NOMO-1 (cell line): Measurements from ENCODE around the gene FBXO46.
"Not testable (repeated sequence)": the region's sequence is repeated elsewhere in the genome, so short reads cannot be mapped to it uniquely, and the experiment has no call there.

ENCODE experiments used
- DNase-seq, 2 experiments: peaks; one replicate each; lab custom pipeline; 2025; ENCODE audit not compliant: unreplicated experiment in 2 of 2; lab: John Stamatoyannopoulos, UW

Gene FBXO46

DNA sequence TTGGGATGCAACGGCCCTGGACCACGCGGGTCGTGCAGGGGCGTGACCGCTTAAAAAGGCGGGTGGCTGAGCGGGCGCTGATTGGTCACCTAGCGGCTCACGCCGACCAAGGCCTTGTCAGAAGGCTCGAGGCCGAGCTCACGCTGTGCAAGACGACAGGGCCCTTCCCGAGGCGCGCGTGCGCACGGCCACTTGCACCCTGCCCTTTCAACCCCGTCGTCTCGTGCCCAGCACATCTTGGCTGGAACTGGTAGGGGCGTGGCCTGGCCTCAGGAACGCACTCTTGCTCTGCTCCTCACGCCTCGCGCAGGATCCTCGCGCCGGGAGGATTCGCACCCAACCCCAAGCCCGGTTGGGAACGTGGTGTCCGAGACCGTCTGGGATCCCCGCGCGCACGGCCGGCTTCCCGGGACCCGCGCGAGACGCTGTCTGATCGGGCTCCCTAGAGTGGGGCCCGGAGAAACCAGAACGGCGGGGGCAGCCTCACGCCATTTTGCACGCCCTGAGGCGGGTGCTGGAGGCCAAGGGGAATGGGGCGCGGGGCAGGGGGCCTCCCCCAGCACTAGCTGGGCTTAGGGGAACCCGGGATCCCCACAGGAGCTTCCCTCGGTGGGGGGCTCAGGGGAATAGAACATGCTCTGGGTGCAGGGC, 2.6 kb upstream of the FBXO46 start, which contains the start of gene MEIOSIN:
TSS of gene MEIOSIN (plus strand) at position 280 of the 651 bp plus-strand sequence. CDS start 1,938 bp downstream, outside the sequence.
- no peak for DNase-seq

DNA sequence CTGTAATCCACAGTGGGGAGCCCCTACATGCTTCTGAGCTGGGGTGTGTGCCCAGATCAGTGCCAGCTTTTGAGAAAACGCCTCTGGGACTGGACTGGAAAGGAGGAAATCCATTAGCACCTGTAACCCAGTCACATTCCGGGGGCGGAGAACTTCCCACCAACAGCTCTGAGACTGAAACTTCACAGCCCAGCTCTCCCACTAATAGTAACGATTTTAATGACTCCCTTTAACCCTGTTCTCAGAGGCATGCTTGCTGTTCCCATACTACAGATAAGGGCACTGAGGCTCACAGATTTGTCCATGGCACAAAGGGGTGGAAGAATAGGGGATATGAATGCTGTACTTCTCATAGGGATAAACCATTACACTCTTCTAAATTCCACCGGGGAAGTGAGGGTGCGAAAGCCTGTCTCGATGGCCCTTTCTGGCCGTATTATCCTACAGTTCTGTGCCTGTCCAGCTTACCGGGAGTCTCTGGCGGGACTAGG, 851 bp downstream of the FBXO46 start:
- no peak for DNase-seq

DNA sequence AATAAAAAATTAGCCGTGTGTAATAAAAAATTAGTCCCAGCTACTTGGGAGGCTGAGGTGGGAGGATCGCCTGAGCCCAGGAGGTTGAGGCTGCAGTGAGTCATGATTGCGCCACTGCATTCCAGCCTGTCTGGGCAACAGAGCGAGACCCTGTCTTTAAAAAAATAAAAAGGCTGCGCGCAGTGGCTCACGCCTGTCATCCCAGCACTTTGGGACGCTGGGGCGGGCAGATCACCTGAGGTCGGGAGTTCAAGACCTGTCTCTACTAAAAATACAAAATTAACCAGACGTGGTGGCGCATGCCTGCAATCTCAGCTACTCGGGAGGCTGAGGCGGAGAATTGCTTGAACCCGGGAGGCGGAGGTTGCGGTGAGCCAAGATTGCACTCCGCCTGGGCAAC, 2.0 kb downstream of the FBXO46 start:
- DNase-seq: not testable (repeated sequence)

DNA sequence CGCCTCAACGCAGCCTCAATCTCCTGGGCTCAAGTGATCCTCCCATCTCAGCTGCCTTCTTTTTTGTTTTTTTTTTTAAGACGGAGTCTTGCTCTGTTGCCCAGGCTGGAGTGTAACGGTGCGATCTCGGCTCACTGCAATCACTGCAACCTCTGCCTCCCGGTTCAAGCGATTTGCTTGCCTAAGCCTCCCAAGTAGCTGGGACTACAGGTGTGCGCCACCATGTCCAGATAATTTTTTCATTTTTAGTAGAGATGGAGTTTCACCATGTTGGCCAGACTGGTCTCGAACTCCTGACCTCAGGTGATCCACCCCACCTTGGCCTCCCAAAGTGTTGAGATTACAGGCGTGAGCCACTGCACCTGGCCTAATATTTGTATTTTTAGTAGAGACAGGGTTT, 10.6 kb downstream of the FBXO46 start:
- not testable (repeated sequence) for DNase-seq

DNA sequence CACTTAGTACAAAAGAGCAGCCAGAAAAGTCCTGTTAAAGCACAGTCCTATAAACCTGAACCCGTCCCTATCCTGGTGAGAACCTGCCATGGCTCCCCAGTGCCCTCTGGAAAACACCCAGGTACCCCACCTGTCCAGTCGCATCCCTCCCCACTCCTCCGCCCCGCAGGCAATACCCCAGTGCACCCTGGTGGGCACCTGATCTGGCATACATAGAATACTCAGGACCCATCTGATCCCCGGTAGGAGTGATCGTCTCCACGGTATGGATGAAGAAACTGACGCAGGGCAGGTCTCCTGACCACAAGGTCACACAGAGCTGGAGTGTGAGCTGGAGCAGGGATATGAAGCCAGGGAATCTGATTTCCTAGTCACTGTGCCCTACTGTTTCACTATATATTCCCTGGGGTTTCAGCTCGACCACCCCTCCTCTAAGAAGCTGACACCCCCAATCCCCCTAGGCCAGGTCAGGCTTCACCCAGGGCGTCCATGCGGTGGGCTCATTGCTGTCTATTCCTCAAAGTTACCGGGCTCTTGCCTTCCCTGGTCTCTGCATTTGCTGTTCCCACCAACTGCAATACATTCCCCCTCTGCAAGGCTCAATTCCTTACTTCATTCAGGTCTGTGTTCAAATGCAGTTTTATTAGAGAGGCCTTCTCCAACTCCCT, 12.6 kb downstream of the FBXO46 start:
- no peak for DNase-seq

DNA sequence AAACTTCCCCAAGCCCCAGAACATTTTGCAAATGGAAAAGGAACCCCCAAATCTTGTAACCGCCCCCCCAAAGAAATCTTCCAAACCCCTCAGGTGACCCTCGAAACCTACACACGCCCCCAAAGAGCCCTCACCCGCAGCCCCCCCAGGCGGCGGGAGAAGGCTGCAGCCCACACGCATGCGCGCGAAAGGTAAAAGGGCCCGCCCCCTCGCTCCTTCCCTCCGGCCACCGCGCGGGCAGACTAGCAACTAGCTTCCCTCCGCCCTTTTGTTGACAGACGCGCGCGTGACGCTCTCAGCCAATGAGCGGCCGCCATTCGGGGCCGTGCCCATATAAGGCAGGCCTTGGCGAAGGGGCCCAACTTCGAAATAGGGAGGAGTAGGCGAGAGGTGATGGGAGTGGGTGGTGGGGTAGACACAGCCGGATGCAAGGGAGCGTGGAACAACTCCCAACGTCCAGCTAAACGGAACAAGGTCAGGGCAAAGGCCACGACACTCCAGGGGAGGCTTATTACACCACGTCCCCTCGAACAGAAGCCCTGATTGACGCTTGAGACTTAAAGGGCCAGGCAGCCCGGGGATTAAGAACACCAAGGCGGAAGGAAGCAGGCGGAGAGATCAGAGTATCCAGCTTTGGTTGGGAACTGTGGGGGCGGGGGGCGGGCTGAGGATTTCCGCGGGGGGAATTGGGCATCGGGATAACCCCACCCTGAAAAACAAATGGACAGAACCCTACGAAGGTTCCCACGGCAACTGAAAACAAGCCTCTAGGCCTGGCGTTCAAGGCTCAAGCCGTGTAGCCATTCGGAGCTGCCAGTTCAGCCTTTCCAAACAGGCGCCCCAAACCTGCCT, 13.3 kb downstream of the FBXO46 start:
- DNase-seq: peak; percentile 100

DNA sequence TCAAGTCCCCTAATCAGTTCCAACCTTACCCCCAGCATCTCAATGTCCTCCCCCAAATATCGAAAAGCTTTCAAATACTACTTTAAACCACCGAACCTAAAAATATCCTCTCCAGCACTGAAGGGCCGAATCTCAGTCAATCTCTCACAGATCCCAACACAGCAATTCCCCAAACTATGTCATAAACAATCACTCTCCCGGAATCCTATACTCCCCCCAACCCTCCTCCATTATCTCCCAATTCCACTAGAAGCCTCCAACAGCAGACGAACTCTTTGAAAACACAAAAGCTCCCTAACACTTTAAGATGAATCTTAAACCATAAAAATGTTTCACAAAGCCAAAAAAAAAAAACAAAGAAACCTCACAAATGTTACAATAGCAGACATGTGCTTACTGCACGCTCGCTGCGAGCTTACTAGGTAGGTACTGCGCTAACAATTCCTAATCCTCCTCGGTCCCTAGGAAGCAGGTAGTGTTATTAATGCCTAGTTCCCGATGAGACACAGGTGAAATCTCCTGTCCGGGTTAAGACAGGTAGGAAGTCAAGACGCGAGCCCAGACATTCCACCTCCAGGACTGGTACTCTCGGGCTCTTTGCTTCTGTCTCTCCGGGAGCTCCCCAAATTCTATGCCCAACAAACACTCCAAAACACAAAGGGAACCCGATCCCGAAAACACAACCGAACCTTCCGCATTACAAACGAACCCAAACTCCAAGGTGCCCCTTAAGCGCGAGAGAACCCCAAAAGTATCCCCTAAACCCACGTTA, 14.2 kb downstream of the FBXO46 start:
- DNase-seq: peak in 1 of 2 experiments; percentile 20

DNA sequence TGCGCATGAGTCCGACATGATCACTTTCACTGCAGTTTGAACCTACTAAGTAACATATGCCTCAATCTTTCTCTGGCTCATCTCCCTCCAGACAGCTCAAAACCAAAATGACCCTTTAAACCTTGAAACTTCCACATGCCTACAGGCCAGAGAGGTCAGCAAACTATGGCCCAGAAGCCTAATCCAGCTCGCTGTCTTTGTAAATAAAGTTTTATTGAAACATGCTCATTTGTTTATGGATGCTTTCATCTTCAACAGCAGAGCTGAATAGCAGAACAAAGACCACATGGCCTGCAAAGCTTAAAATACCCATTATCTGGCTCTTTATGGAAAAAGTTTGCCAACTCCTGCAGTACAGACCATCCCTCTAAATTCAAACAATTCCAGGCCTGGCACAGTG, 15.6 kb downstream of the FBXO46 start:
- no peak for DNase-seq

DNA sequence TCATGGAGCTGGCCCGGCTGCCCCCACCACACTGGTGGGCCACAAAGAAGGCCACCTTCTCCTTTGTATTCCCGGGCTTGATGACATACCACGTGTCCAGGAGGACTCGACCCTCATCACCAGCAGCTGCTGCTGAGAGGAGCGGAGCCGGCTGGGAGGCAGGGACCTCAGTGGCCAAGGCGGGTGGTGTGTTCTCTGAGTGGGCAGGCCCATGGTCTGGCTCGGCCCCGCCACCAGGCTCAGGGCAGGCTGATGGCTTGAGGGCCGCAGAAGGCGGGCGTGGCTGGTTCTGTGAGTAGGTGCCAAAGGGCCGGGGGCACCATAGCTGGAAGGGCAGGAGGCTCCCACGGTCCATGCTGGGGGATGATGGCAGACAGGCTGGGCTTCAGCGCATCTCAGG, 17.6 kb downstream of the FBXO46 start:
- DNase-seq: no peak

DNA sequence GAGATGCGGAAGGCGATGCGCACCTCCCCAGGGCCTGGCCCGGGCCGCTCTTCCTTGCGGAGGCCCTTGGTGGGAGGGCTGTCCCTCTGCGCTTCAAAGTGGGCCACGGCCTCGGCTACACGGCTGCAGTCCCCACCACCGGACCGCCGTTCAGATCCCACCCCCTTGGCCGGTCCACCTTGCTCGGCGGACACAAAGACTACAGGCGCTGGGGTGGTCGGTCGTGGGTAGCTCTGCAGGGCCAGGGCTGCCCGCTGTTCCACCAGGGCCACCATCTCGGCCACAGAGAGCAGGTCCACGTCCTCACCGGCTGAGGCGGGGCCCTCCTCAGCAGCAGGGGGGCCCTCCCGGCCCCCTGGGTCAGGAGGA, 18.0 kb downstream of the FBXO46 start:
- DNase-seq: no peak

DNA sequence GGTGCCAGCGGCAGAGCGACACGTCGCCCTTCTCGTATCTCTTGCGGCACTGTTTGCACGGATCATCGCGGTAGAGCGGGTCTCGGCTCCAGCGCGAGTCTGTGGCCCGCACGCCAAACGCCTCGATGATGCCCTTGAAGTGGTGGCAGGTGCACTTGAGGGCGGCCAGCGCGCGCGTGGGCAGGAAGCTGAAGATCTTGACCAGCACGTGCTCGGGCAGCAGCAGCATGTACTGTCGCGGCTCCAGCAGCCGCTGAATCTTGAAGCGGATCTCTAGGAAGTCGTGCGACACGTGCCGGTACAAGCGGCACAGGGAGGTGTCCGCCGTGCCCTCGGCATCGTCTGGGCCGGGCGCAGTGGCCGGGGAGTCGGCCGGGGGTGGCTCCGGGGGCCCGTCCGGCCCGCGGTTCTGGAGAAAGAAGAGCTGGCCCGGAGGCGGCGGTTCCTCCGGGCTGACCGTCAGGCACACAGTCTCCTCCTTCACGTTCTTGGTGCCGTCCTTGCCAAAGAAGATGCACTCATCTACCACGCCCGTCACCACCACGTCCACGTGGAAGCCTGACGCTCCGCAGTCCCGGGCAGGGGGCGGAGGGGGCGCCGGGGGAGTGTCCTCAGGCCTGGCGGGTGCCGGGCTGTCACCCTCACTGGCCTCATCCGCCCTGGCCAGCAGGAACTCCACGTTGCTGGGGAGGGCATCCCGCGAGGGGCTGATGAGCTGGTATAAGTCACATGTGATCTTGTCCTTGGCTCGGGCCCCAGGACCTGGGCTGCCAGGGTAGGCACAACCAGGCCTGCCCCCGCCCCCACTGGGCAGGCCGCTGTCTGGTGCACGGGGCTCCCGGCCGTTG, 18.6 kb downstream of the FBXO46 start:
- no peak for DNase-seq

DNA sequence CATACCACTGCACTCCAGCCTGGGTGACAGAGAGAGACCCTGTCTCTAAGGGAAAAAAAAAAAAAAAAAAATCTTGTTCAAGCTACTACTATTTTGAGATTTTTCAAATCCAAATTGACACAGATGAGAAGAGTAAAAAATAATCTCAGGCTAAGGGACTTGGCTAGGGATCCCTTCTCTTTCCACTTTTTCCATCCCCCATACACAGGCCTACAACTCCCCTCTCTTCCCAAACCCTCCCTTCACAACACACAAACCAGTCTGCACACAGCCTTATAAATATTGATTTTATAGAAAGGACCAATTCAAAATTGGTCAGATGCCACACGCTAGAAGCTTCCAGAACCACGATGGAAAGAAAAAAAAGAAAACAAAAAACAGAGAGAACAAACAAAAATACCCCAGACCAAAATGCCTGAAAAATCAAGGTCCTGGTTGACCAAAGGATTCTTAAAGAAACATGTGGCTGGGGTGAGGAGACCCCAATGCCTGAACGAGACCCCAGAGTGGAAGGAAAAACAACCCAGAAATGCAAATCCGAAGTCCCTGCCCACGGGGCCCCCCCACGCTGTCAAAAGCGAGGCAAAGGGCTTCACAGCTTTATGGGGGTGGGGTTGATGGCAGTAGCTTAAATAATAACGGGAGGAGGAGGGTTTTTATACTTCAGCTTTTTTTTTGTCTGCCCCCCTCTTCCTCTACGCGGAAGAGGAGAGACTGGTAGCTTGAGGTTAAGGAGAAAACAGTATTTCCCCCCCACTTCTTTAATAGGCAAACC, 20.2 kb downstream of the FBXO46 start:
- no peak for DNase-seq

DNA sequence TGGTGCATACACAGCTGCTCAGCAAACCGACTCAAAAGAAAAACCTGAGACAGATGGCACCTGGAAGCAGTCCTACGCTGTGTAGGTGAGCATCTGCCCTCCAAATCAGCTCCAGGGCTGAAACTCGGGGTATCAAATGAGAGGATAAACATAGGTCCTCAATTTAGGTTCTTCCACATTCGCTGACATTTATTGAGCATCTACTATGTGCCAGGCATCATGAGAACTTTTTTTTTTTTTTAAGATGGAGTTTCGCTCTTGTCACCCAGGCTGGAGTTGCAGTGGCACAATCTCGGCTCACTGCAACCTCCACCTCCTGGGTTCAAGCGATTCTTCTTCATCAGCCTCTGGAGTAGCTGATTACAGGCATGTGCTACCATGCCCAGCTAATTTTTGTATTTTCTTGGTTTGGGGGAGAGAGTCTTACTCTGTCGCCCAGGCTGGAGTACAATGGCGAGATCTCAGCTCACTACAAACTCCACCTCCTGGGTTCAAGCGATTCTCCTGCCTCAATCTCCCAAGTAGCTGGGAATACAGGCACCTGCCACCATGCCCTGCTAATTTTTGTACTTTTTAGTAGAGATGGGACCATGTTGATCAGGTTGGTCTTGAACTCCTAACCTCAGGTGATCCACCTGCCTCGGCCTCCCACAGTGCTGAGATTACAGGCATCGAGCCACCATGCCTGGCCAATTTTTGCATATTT, 24.8 kb downstream of the FBXO46 start:
- DNase-seq: no peak

DNA sequence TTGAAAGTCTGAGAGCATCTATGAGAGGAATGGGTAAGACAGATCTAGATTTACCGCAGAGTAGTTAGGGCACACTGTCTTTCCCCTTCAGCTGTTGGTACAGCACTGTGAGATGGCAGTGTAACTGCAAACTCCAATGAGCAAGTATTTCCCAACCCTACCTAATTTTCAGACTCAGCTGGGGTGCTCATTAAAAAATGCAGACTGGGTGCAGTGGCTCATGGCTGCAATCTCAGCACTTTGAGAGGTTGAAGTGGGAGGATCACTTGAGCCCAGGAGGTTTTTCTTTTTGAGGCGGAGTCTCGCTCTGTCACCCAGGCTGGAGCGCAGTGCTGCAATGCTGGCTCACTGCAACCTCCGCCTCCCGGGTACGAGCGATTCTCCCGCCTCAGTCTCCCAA, 25.6 kb downstream of the FBXO46 start:
- DNase-seq: no peak

DNA sequence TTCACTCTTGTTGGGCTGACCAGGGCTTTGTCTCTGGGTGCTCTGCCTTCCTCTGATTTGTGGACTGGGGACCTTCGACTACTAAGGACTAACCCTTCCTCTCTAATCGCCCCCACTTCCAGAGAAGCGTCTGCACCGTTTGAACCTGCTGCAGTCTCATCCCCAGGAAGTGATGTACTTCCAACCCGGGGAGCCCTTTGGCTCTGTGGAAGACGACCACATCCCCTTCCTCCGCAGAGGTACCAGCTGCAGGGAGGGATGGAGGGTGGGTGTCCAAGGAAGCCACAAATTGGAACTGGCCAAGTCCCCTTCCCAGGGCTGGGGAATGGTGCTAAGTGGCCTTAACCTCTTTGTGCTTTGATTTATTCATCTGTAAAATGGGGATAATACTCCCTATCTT, 29.0 kb downstream of the FBXO46 start:
- no peak for DNase-seq

DNA sequence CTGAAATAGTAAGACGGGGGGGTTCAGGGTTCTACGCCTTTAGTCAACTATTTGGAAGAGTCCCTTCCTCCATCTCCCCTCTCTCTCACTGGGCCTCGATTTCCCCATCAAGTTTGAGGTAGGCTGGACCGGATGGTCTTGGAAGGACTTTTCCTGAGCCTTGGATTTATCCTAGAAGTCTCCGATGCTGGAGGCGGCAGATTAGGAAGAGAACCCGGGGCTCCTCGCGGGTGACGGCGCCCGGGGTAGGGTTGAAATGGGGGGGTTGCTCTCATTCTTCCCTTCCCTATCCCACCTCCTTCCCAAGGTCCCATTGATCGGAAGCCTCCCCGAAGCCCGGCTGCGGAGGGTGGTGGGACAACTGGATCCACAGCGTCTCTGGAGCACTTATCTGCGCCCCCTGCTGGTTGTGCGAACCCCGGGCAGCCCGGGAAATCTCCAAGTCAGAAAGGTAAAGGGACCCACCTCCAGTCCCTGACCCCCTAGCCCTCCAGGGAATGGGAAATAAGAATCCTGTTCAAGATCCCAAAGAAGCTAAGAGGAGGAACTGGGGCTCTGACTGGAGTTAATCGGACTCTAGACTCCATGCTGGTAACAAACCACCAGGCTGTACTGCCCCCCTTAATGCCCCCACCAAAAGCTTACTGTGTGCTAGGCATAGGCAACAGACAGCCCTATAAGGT, 37.4 kb downstream of the FBXO46 start:
- DNase-seq: peak; percentile 30 to 33

DNA sequence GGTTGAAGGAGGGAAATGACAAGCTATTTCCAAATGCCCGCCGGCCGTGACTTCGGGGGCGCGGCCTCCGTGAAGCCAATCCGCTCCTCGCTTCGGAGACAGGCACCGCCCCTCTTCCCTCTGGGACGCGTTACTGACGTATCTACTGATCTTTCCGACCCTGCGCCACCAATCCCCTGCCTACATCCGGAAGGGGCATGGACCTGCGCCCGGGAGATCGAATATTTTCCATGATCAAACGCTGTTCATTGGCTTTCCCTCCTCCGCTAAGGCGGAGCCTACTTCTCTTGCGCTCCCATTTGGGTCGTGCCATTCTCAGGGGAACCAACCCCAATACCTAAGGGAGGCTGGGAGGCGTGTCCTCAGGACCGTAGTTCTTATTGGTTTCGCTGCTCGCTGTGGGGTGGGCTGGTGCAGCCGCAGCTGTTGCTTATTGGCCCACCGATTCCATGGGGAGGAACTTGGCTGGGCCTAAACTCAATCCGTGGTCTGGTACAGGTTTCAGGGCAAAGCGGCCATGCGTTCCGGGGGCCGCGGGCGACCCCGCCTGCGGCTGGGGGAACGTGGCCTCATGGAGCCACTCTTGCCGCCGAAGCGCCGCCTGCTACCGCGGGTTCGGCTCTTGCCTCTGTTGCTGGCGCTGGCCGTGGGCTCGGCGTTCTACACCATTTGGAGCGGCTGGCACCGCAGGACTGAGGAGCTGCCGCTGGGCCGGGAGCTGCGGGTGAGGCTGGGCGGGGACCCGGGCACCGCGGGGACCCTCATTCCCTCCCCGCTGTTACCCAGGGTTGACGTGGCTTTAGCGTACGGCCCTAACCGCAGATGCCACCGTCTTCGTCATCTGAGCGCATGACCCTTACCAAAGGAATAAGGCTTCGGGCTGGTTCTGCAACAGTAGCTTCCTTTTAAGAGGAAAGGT, 38.2 kb downstream of the FBXO46 start, which contains the start of gene QPCTL:
TSS of gene QPCTL (plus strand) at position 480 of the 919 bp plus-strand sequence. CDS start at position 518, 38 bp downstream.
- peak; percentile 100 for DNase-seq
